ENCODE measurements around the gene ARF3. TPM values are rescaled to one million over a fixed set of nuclear protein-coding genes. Genes with fewer than 3 reads are reported as not detected.
A peak's percentile ranks its signal among the peaks of the same experiment; 100 is the strongest.

Gene ARF3
- 10 to 100 TPM; 58.5 to 71.5 TPM for polyA plus RNA-seq

- no peaks in the 10 kb centered on the region for H3K27me3 ChIP-seq (ENCODE audit: control insufficient read depth in 1 of 2, insufficient read depth in 2 of 2, low read length in 2 of 2)
- peaks cover 0 to 3% of the 10 kb centered on the region in 2 donors for H3K36me3 ChIP-seq (ENCODE audit: control insufficient read depth in 2 of 2, insufficient read depth in 2 of 2, low read length in 1 of 2)
- peak within 1 kb of the TSS; percentile 63 to 87 for H3K27ac ChIP-seq (ENCODE audit: low read depth in 2 of 2, low read length in 1 of 2)
- peaks cover 0 to 6% of the 10 kb centered on the region in 2 donors for H3K4me1 ChIP-seq (ENCODE audit: control insufficient read depth in 2 of 2, insufficient read depth in 2 of 2, low read length in 1 of 2)
- WGBS, 2 donors: 0 to 1% methylated on average over 56 to 58 of the region's 58 CpGs
- peak within 1 kb of the TSS; percentile 79 to 97 for H3K4me3 ChIP-seq (ENCODE audit: low read depth in 1 of 2, low read length in 2 of 2)
- no peaks in the 10 kb centered on the region for H3K9me3 ChIP-seq (ENCODE audit: control insufficient read depth in 2 of 2, insufficient read depth in 1 of 2, low read depth in 1 of 2, low read length in 1 of 2)
Measured at GRCh38 chr12:48957141-48958048, at the start of gene ARF3. Gene ARF3, minus strand, starts transcription at chr12:48957487. Its CDS starts 16,392 bp downstream, at chr12:48941095.

- peaks cover 8 to 30% of the 10 kb centered on the region in 2 donors for H3K36me3 ChIP-seq (ENCODE audit: control insufficient read depth in 2 of 2, insufficient read depth in 2 of 2, low read length in 1 of 2)
- H3K4me3 ChIP-seq (ENCODE audit: low read depth in 1 of 2, low read length in 2 of 2): no peak overlapping the region
- H3K4me1 ChIP-seq (ENCODE audit: control insufficient read depth in 2 of 2, insufficient read depth in 2 of 2, low read length in 1 of 2): peaks cover 11 to 24% of the 10 kb centered on the region in 2 donors
- no peaks in the 10 kb centered on the region for H3K9me3 ChIP-seq (ENCODE audit: control insufficient read depth in 2 of 2, insufficient read depth in 1 of 2, low read depth in 1 of 2, low read length in 1 of 2)
- 77 to 82% methylated on average over 2 of the region's 2 CpGs for WGBS, 2 donors
- H3K27ac ChIP-seq (ENCODE audit: low read depth in 2 of 2, low read length in 1 of 2): no peak overlapping the region
- H3K27me3 ChIP-seq (ENCODE audit: control insufficient read depth in 1 of 2, insufficient read depth in 2 of 2, low read length in 2 of 2): peaks cover 0 to 4% of the 10 kb centered on the region in 2 donors
Measured at GRCh38 chr12:49000346-49000745, 43.1 kb upstream of the ARF3 start.

- H3K27ac ChIP-seq (ENCODE audit: low read depth in 2 of 2, low read length in 1 of 2): no peak within 1 kb of the TSS
Measured at GRCh38 chr12:48999371-49000131, 42.3 kb upstream of the ARF3 start, which contains the start of gene DDN. Gene DDN, minus strand, starts transcription at chr12:48999375. Its CDS starts 88 bp downstream, at chr12:48999287.

GRCh38 chr12:48998497-48999353, 41.4 kb upstream of the ARF3 start:
- Histone ChIP-seq H3K4me3 (ENCODE audit: low read depth in 1 of 2, low read length in 2 of 2) (peak overlapping the region; percentile 28 to 45), H3K27ac (ENCODE audit: low read depth in 2 of 2, low read length in 1 of 2) (no peak overlapping the region), H3K36me3 (ENCODE audit: control insufficient read depth in 2 of 2, insufficient read depth in 2 of 2, low read length in 1 of 2) (peaks cover 8 to 19% of the 10 kb centered on the region in 2 donors), H3K9me3 (ENCODE audit: control insufficient read depth in 2 of 2, insufficient read depth in 1 of 2, low read depth in 1 of 2, low read length in 1 of 2) (no peaks in the 10 kb centered on the region), H3K4me1 (ENCODE audit: control insufficient read depth in 2 of 2, insufficient read depth in 2 of 2, low read length in 1 of 2) (peaks cover 11 to 24% of the 10 kb centered on the region in 2 donors), H3K27me3 (ENCODE audit: control insufficient read depth in 1 of 2, insufficient read depth in 2 of 2, low read length in 2 of 2) (peaks cover 0 to 7% of the 10 kb centered on the region in 2 donors)
- 0 to 1% methylated on average over 31 to 48 of the region's 48 CpGs for WGBS, 2 donors

More at GRCh38 chr12:48999371-49000131, 42.3 kb upstream of the ARF3 start, which contains the start of gene DDN:
- peak within 1 kb of the TSS; percentile 28 to 45 for H3K4me3 ChIP-seq (ENCODE audit: low read depth in 1 of 2, low read length in 2 of 2)
- peaks cover 0 to 5% of the 10 kb centered on the region in 2 donors for H3K27me3 ChIP-seq (ENCODE audit: control insufficient read depth in 1 of 2, insufficient read depth in 2 of 2, low read length in 2 of 2)
- 2 to 4% methylated on average over 28 to 30 of the region's 30 CpGs for WGBS, 2 donors
- peaks cover 11 to 24% of the 10 kb centered on the region in 2 donors for H3K4me1 ChIP-seq (ENCODE audit: control insufficient read depth in 2 of 2, insufficient read depth in 2 of 2, low read length in 1 of 2)
- H3K9me3 ChIP-seq (ENCODE audit: control insufficient read depth in 2 of 2, insufficient read depth in 1 of 2, low read depth in 1 of 2, low read length in 1 of 2): no peaks in the 10 kb centered on the region
- peaks cover 8 to 24% of the 10 kb centered on the region in 2 donors for H3K36me3 ChIP-seq (ENCODE audit: control insufficient read depth in 2 of 2, insufficient read depth in 2 of 2, low read length in 1 of 2)

GRCh38 chr12:48997719-48998496, 40.6 kb upstream of the ARF3 start:
- 4% methylated on average over 50 to 57 of the region's 57 CpGs for WGBS, 2 donors
- peak overlapping the region; percentile 28 to 45 for H3K4me3 ChIP-seq (ENCODE audit: low read depth in 1 of 2, low read length in 2 of 2)
- peaks cover 0 to 7% of the 10 kb centered on the region in 2 donors for H3K27me3 ChIP-seq (ENCODE audit: control insufficient read depth in 1 of 2, insufficient read depth in 2 of 2, low read length in 2 of 2)
- no peak overlapping the region for H3K27ac ChIP-seq (ENCODE audit: low read depth in 2 of 2, low read length in 1 of 2)
- peaks cover 6 to 13% of the 10 kb centered on the region in 2 donors for H3K36me3 ChIP-seq (ENCODE audit: control insufficient read depth in 2 of 2, insufficient read depth in 2 of 2, low read length in 1 of 2)
- peaks cover 11 to 24% of the 10 kb centered on the region in 2 donors for H3K4me1 ChIP-seq (ENCODE audit: control insufficient read depth in 2 of 2, insufficient read depth in 2 of 2, low read length in 1 of 2)
- H3K9me3 ChIP-seq (ENCODE audit: control insufficient read depth in 2 of 2, insufficient read depth in 1 of 2, low read depth in 1 of 2, low read length in 1 of 2): no peaks in the 10 kb centered on the region

- Histone ChIP-seq H3K36me3 (ENCODE audit: control insufficient read depth in 2 of 2, insufficient read depth in 2 of 2, low read length in 1 of 2) (peaks cover 0 to 8% of the 10 kb centered on the region in 2 donors), H3K4me3 (ENCODE audit: low read depth in 1 of 2, low read length in 2 of 2) (peak overlapping the region; percentile 19 to 45), H3K27me3 (ENCODE audit: control insufficient read depth in 1 of 2, insufficient read depth in 2 of 2, low read length in 2 of 2) (peaks cover 0 to 7% of the 10 kb centered on the region in 2 donors), H3K4me1 (ENCODE audit: control insufficient read depth in 2 of 2, insufficient read depth in 2 of 2, low read length in 1 of 2) (peaks cover 11 to 24% of the 10 kb centered on the region in 2 donors), H3K27ac (ENCODE audit: low read depth in 2 of 2, low read length in 1 of 2) (no peak overlapping the region), H3K9me3 (ENCODE audit: control insufficient read depth in 2 of 2, insufficient read depth in 1 of 2, low read depth in 1 of 2, low read length in 1 of 2) (no peaks in the 10 kb centered on the region)
- WGBS, 2 donors: 9 to 10% methylated on average over 65 to 71 of the region's 71 CpGs
Measured at GRCh38 chr12:48996794-48997718, 39.8 kb upstream of the ARF3 start.

- 6 to 7% methylated on average over 32 of the region's 32 CpGs for WGBS, 2 donors
- H3K4me1 ChIP-seq (ENCODE audit: control insufficient read depth in 2 of 2, insufficient read depth in 2 of 2, low read length in 1 of 2): peaks cover 11 to 22% of the 10 kb centered on the region in 2 donors
- peaks cover 0 to 7% of the 10 kb centered on the region in 2 donors for H3K27me3 ChIP-seq (ENCODE audit: control insufficient read depth in 1 of 2, insufficient read depth in 2 of 2, low read length in 2 of 2)
- peaks cover 0 to under 1% of the 10 kb centered on the region in 2 donors for H3K36me3 ChIP-seq (ENCODE audit: control insufficient read depth in 2 of 2, insufficient read depth in 2 of 2, low read length in 1 of 2)
- peak overlapping the region in 1 of 2 donors; percentile 18 for H3K4me3 ChIP-seq (ENCODE audit: low read depth in 1 of 2, low read length in 2 of 2)
- H3K9me3 ChIP-seq (ENCODE audit: control insufficient read depth in 2 of 2, insufficient read depth in 1 of 2, low read depth in 1 of 2, low read length in 1 of 2): no peaks in the 10 kb centered on the region
- H3K27ac ChIP-seq (ENCODE audit: low read depth in 2 of 2, low read length in 1 of 2): no peak overlapping the region
Measured at GRCh38 chr12:48995086-48995879, 38.0 kb upstream of the ARF3 start.

Data from esophagus (tissue), 2 donors.